Measurements from ENCODE around the gene ADIPOR2. TPM values are rescaled to one million over a fixed set of nuclear protein-coding genes. Genes with fewer than 3 reads are reported as not detected.

The ADIPOR2 gene
- total and polyA plus RNA-seq, 2 of the 4 experiments (the other 2 are of a cell fraction): 20.0 to 24.9 TPM

- 0 out of 4 replicates have a peak, but pooled peaks cover 0 to 3% of the 10 kb centered on the region in 2 experiments for H3K79me1 ChIP-seq (ENCODE audit: low read depth in 1 of 2, low read length in 2 of 2)
- H4K91ac ChIP-seq (ENCODE audit: insufficient read depth, low read depth, low read length): no peak overlapping the region
- ChIA-PET CTCF (no interaction called here), POLR2A (ENCODE audit: unreplicated experiment) (no interaction called here)
- in situ Hi-C loops (cut with MboI; ENCODE audit: low sequenced_read_pairs) (no loop called here), dilution Hi-C loops (cut with HindIII; ENCODE audit: low sequenced_read_pairs, unreplicated experiment) (no loop called here), intact Hi-C loops (cut with micrococcal nuclease) (loop anchor here (5.0 kb wide), 1 partner anchor 255 kb away; the partner anchor contains the start of gene CACNA1C)
- no peak overlapping the region for H3K18ac ChIP-seq (ENCODE audit: low read depth, low read length)
- H3K9ac ChIP-seq (ENCODE audit: low read depth, low read length): no peak overlapping the region
- peaks cover 4% of the 10 kb centered on the region; the same call in 1 of the 2 replicates for H3K9me1 ChIP-seq (ENCODE audit: insufficient read depth, low read length)
- H2BK5ac ChIP-seq (ENCODE audit: low read depth, low read length, poor library complexity, severe bottlenecking): no peak overlapping the region
- peak overlapping the region; percentile 42 for H2AK9ac ChIP-seq (replicated peaks; ENCODE audit: low read depth, low read length, poor library complexity)
- no peak overlapping the region for H3K4ac ChIP-seq (ENCODE audit: low read depth, low read length)
- H3K4me2 ChIP-seq (ENCODE audit: low read depth, low read length): no peak overlapping the region
- no peak overlapping the region for H3K27ac ChIP-seq (ENCODE audit: insufficient read depth, low read length)
- H3K23ac ChIP-seq (ENCODE audit: low read depth, low read length): no peak overlapping the region
- H3K36me3 ChIP-seq (ENCODE audit: control insufficient read depth, insufficient read depth, low read length): no peaks in the 10 kb centered on the region
- H3K14ac ChIP-seq (replicated peaks; ENCODE audit: low read depth, low read length): no peak overlapping the region; the same call in 1 of the 2 replicates
- peaks cover 4% of the 10 kb centered on the region; the same call in 1 of the 2 replicates for H3K4me1 ChIP-seq (ENCODE audit: control insufficient read depth, insufficient read depth, low read length)
- no peaks in the 10 kb centered on the region for H3K9me3 ChIP-seq (ENCODE audit: control insufficient read depth, insufficient read depth, low read length)
- H2BK20ac ChIP-seq (ENCODE audit: low read depth, low read length): no peak overlapping the region
- DNase-seq (no peak), ATAC-seq (ENCODE audit: low read depth) (no peak)
- 43% methylated on average over 19 of the region's 71 CpGs; no CpG with 5 or more reads in 1 of the 2 experiments for WGBS, 2 experiments (ENCODE audit: extremely low coverage in 2 of 2, insufficient read length in 1 of 2)
- peak overlapping the region; percentile 28 to 51; a peak in 2 of 4 replicates for H4K8ac ChIP-seq (ENCODE audit: low read depth in 2 of 2, low read length in 2 of 2)
- no peak overlapping the region for H3K4me3 ChIP-seq (ENCODE audit: insufficient read depth, low read depth, low read length)
- no peaks in the 10 kb centered on the region for H4K20me1 ChIP-seq (ENCODE audit: insufficient read depth, low read length)
- H2AFZ ChIP-seq (replicated peaks; ENCODE audit: low read length, poor library complexity): peak overlapping the region; percentile 98
- H4K5ac ChIP-seq (ENCODE audit: low read depth, low read length): no peak overlapping the region
- no peak overlapping the region for H3K56ac ChIP-seq (ENCODE audit: extremely low read depth, insufficient read depth, low read length)
- H2BK120ac ChIP-seq (ENCODE audit: low read depth, low read length): no peak overlapping the region
- H2BK15ac ChIP-seq (ENCODE audit: low read depth, low read length): no peak overlapping the region
- no peaks in the 10 kb centered on the region; the same call in 1 of the 2 replicates for H3K27me3 ChIP-seq (ENCODE audit: control insufficient read depth, insufficient read depth, low read length)
- BruUV-seq (replicated peaks): no TSS peak
- H2AK5ac ChIP-seq (ENCODE audit: low read depth, low read length): no peak overlapping the region
- TF ChIP-seq CTCF (conservative IDR thresholded peaks at IDR 0.05; ENCODE audit: low read depth, low read length): no peak
- no peak for TF ChIP-seq MAZ (IDR thresholded peaks at IDR 0.05; ENCODE audit: borderline replicate concordance, low read depth, low read length)
- TF ChIP-seq CEBPB (IDR thresholded peaks at IDR 0.05; ENCODE audit: low read depth, low read length): no peak
- no peak for TF ChIP-seq NFE2L2 (IDR thresholded peaks at IDR 0.05; ENCODE audit: low read depth, low read length)
- no peak for TF ChIP-seq MXI1 (IDR thresholded peaks at IDR 0.05; ENCODE audit: borderline replicate concordance, low read depth, low read length)
- TF ChIP-seq ELK1 (IDR thresholded peaks at IDR 0.05; ENCODE audit: borderline replicate concordance, low read depth, low read length): no peak
- no peak for TF ChIP-seq USF2 (IDR thresholded peaks at IDR 0.05; ENCODE audit: low read depth, low read length)
- no peak for TF ChIP-seq POLR2A (IDR thresholded peaks at IDR 0.05; ENCODE audit: low read depth, low read length)
- no peak for TF ChIP-seq FOS (IDR thresholded peaks at IDR 0.05; ENCODE audit: low read depth, low read length)
- TF ChIP-seq SMC3 (IDR thresholded peaks at IDR 0.05; ENCODE audit: low read depth, low read length): no peak
- no peak for TF ChIP-seq MAFK (IDR thresholded peaks at IDR 0.05; ENCODE audit: low read depth, low read length)
- TF ChIP-seq RCOR1 (IDR thresholded peaks at IDR 0.05; ENCODE audit: insufficient replicate concordance, low read length): no peak
- no peak for TF ChIP-seq BHLHE40 (IDR thresholded peaks at IDR 0.05; ENCODE audit: low read depth, low read length)
- TF ChIP-seq RFX5 (IDR thresholded peaks at IDR 0.05; ENCODE audit: low read depth, low read length): no peak
These were observed 106.4 kb downstream of the ADIPOR2 start for GRCh38 chr12:1797011-1797901.
